ENCODE measurements around the gene AKNAD1. TPM values are rescaled to one million over a fixed set of nuclear protein-coding genes. Genes with fewer than 3 reads are reported as not detected.

AKNAD1 gene
- total RNA-seq, 1 experiment from 2014 or later, result 0.26 TPM

DNA sequence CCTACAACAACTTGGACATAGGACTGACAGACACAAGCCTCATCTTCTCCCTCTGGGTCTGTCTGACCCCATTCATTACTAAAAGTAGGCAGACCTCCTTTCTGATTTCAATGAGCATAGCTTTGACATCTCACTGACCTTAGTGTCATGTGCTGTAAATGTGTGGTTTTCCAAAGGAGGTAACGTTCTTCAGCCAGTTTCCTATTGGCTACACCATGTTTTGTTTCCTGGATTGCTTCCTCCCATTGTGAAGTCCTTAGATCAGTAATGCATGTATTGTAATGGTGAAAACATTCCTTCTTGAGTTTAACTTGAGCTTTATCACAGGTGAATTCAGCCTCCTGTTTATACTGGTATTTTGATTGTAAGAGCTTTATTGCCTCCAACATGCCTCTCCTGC lies 89.8 kb downstream of the AKNAD1 start:
- no peaks in the 10 kb centered on the region for H3K9me3 ChIP-seq (ENCODE audit: control insufficient read depth, insufficient read depth, low read depth, low read length)
- TF ChIP-seq POLR2AphosphoS5 (IDR thresholded peaks at IDR 0.05; ENCODE audit: low read depth, low read length) (no peak), TCF7L2 (IDR thresholded peaks at IDR 0.05; ENCODE audit: low read depth, low read length) (no peak), REST (IDR thresholded peaks at IDR 0.05; ENCODE audit: insufficient read depth in 1 of 2, low read depth in 2 of 2, low read length in 1 of 2) (no peak), CTCF (IDR thresholded peaks at IDR 0.05) (no peak), SIN3A (IDR thresholded peaks at IDR 0.05; ENCODE audit: borderline replicate concordance, insufficient read depth, low read depth, low read length) (no peak)
- H3K27ac ChIP-seq (ENCODE audit: low read length), result no peak overlapping the region
- DNase-seq (ENCODE audit: low read depth, low spot score) (no peak), ATAC-seq (no peak)
- intact Hi-C loops (cut with micrococcal nuclease; ENCODE audit: unreplicated experiment), result no loop called here
- BruUV-seq (replicated peaks), result no TSS peak
- ChIA-PET CTCF (no interaction called here), POLR2A (no interaction called here)
- no peak overlapping the region for H3K4me3 ChIP-seq (ENCODE audit: low read depth in 2 of 2, low read length in 2 of 2)
- peaks cover 4% of the 10 kb centered on the region; the same call in 1 of the 2 replicates for H3K36me3 ChIP-seq (ENCODE audit: control insufficient read depth, insufficient read depth, low read length)
- no peaks in the 10 kb centered on the region for H3K4me1 ChIP-seq (ENCODE audit: control insufficient read depth, insufficient read depth, low read length)
- in situ Hi-C loops (cut with HindIII; ENCODE audit: low pct_unique_long_range_greater_than_20kb, low sequenced_read_pairs), result no loop called here
- no peaks in the 10 kb centered on the region for H3K27me3 ChIP-seq (ENCODE audit: control insufficient read depth, insufficient read depth, low read length)

Other genes with a start within 250 kb of the AKNAD1 start
- gene HENMT1, start 196.0 kb downstream of the AKNAD1 start, total RNA-seq (2021; ENCODE audit: unreplicated experiment), result 23.0 TPM
- gene PRPF38B, start 164.8 kb downstream of the AKNAD1 start, total RNA-seq (2021; ENCODE audit: unreplicated experiment), result 31.7 TPM
- 0.05 TPM for gene FNDC7, start 144.2 kb downstream of the AKNAD1 start, total RNA-seq (2021; ENCODE audit: unreplicated experiment)
- 27.7 TPM for gene STXBP3, start 110.4 kb downstream of the AKNAD1 start, total RNA-seq (2021; ENCODE audit: unreplicated experiment)
- 36.3 TPM for gene GPSM2, start 19.9 kb upstream of the AKNAD1 start, total RNA-seq (2021; ENCODE audit: unreplicated experiment)
- 28.4 TPM for gene CLCC1, start 106.4 kb upstream of the AKNAD1 start, total RNA-seq (2021; ENCODE audit: unreplicated experiment)
- 9.6 TPM for gene WDR47, start 185.0 kb upstream of the AKNAD1 start, total RNA-seq (2021; ENCODE audit: unreplicated experiment)
- gene TAF13, start 218.9 kb upstream of the AKNAD1 start, total RNA-seq (2021; ENCODE audit: unreplicated experiment), result 28.9 TPM
- gene TMEM167B, start 233.7 kb upstream of the AKNAD1 start, total RNA-seq (2021; ENCODE audit: unreplicated experiment), result 18.1 TPM

Data from Panc1 (cell line).